Measurements from ENCODE around the gene FICD. TPM values are rescaled to one million over a fixed set of nuclear protein-coding genes. Genes with fewer than 3 reads are reported as not detected.

Gene FICD
- total and polyA plus RNA-seq, 9 of the 15 experiments (the other 6 are each of a cell fraction or from before 2014, with no cell fraction given) = 0.88 to 4.5 (median 1.9) TPM

DNA sequence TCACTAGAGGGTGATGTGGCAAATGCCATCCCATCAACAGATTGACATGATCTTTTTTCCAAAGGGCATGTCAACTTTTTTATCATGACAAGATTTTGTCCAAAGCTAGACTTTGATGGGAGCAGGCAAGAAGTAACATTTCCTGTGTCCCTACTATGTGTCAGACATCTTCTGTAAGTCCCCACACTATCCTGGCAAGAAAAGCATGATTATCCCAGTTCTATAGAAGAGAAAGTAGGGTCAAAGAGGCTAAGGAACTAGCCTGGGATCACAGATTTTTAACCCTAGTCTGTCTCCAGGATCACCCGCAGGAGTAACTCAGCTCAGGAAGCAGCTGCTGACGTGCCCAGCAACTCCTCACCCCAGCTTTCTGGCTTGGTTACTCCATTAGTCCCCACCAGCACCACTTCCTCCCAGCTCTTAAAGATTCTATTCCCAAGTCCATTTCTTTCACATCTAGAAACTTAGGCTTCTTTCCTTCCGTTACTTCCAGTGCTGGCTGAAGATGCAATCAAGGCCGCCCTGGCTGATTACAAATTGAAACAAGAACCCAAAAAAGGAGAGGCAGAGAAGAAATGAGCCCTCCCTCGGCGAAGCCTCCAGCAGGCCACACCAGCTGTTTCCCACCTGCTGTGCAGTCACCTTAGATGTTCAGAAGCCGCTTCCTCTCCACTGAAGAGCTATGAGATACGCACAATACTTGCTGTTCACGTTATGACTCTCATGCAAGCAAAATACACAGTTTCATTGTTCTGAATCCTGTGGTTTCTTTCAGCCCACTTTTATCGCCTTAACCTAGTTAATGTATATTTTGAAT lies 53.5 kb downstream of the FICD start:
- DNase-seq (ENCODE audit: extremely low read depth in 1 of 4, low spot score in 3 of 4) (no peak), ATAC-seq (no peak), FAIRE-seq (no peak)
- Histone ChIP-seq H3K9ac (ENCODE audit: insufficient read depth in 1 of 2, low read depth in 2 of 2, low read length in 2 of 2) (no peak overlapping the region), H3K27me3 (ENCODE audit: control insufficient read depth in 2 of 2, insufficient read depth in 2 of 2, low read length in 2 of 2) (no peaks in the 10 kb centered on the region), H3K79me2 (ENCODE audit: control insufficient read depth, insufficient read depth, low read length) (peaks cover 7% of the 10 kb centered on the region), H2AFZ (ENCODE audit: low read depth, low read length) (no peak overlapping the region), H4K20me1 (replicated peaks; ENCODE audit: control insufficient read depth, insufficient read depth, low read length) (no peaks in the 10 kb centered on the region), H3K4me3 (no peak overlapping the region), H3K4me2 (ENCODE audit: insufficient read depth, low read length) (no peak overlapping the region), H3K4me1 (replicated peaks in 1 of 2; ENCODE audit: control insufficient read depth in 2 of 2, insufficient read depth in 2 of 2, low read length in 2 of 2) (peaks cover 0 to 17% of the 10 kb centered on the region in 2 experiments; a peak in 4 of 5 replicates), H3K9me3 (replicated peaks; ENCODE audit: control insufficient read depth, insufficient read depth, low read depth, low read length) (no peaks in the 10 kb centered on the region), H3K27ac (ENCODE audit: extremely low read depth, low read depth, low read length) (no peak overlapping the region), H3K9me1 (ENCODE audit: control insufficient read depth, insufficient read depth, low read length) (no peaks in the 10 kb centered on the region), H3K36me3 (ENCODE audit: control insufficient read depth, insufficient read depth, low read length) (peaks cover 52% of the 10 kb centered on the region)
- CTCF ChIA-PET (ENCODE audit: low intra/inter-chr PET ratio) = no interaction called here
- intact Hi-C loops (cut with micrococcal nuclease) = no loop called here
- no TSS peak for BruUV-seq (replicated peaks)
- POLR2A ChIA-PET = interaction anchor here (1.0 to 2.7 kb wide), 4 partner anchors 8 to 72 kb away, joined by 3 to 15 read pairs (median 4); partner anchors contain the start of gene SART3
- TF ChIP-seq FOXA3 (CRISPR knock-in tag; conservative IDR thresholded peaks at IDR 0.05 in 1 of 2, IDR thresholded peaks at IDR 0.05 in 1 of 2) (no peak), ZKSCAN1 (IDR thresholded peaks at IDR 0.05; ENCODE audit: low read depth, low read length) (peak; percentile 59; the same call in 1 of the 2 replicates)
- whole genome bisulfite sequencing (ENCODE audit: insufficient coverage, low coverage, missing lambda C conversion rate) = 78% methylated on average over 10 of the region's 10 CpGs
- in situ Hi-C loops (cut with MboI) = loop anchor here (5.0 kb wide), 1 partner anchor 49 kb away; no protein-coding TSS in a partner anchor

Other genes starting within 250 kb of the FICD start
- 0.16 and 0.32 TPM in 2 replicates for gene CMKLR1, start 176.0 kb upstream of the FICD start, total RNA-seq (2014; rRNA removed)
- gene CMKLR1, start 176.0 kb upstream of the FICD start, total RNA-seq (2014; rRNA removed; fragmentation: Illumina TruSeq; extraction: Trizol) = 0.11 and 0.29 TPM in 2 replicates
- gene CMKLR1, start 176.0 kb upstream of the FICD start, total RNA-seq (2015; rRNA removed; fragmentation: Illumina TruSeq; extraction: Trizol) = 0.15 and 0.33 TPM in 2 replicates
- 0.20 and 0.29 TPM in 2 replicates for gene CMKLR1, start 176.0 kb upstream of the FICD start, total RNA-seq (2021)
- gene CMKLR1, start 176.0 kb upstream of the FICD start, polyA plus RNA-seq (2011; rRNA removed) = 0.30 and 1.4 TPM in 2 replicates
- 0.33 and 0.67 TPM in 2 replicates for gene CMKLR1, start 176.0 kb upstream of the FICD start, polyA plus RNA-seq (2014; fragmentation: Illumina TruSeq; extraction: Trizol)
- gene CMKLR1, start 176.0 kb upstream of the FICD start, polyA plus RNA-seq (2014; fragmentation: Nextera tagmentation; extraction: Ambion mirVana) = under 1 TPM; 0.11 to 0.13 TPM
- gene CMKLR1, start 176.0 kb upstream of the FICD start, polyA plus RNA-seq (2014; rRNA removed) = 0.12 and 0.36 TPM in 2 replicates
- 167 and 396 TPM in 2 replicates for gene SART3, start 45.9 kb downstream of the FICD start, total RNA-seq (2014; rRNA removed)
- 64.7 and 66.7 TPM in 2 replicates for gene SART3, start 45.9 kb downstream of the FICD start, total RNA-seq (2014; rRNA removed; fragmentation: Illumina TruSeq; extraction: Trizol)
- 103 and 104 TPM in 2 replicates for gene SART3, start 45.9 kb downstream of the FICD start, total RNA-seq (2015; rRNA removed; fragmentation: Illumina TruSeq; extraction: Trizol)
- 63.2 and 72.6 TPM in 2 replicates for gene SART3, start 45.9 kb downstream of the FICD start, total RNA-seq (2021)
- gene SART3, start 45.9 kb downstream of the FICD start, polyA plus RNA-seq (2011; rRNA removed) = 32.1 and 33.7 TPM in 2 replicates
- 54.4 and 56.7 TPM in 2 replicates for gene SART3, start 45.9 kb downstream of the FICD start, polyA plus RNA-seq (2014; fragmentation: Illumina TruSeq; extraction: Trizol)
- 1 to 10 TPM; 8.9 to 9.9 TPM for gene SART3, start 45.9 kb downstream of the FICD start, polyA plus RNA-seq (2014; fragmentation: Nextera tagmentation; extraction: Ambion mirVana)
- gene SART3, start 45.9 kb downstream of the FICD start, polyA plus RNA-seq (2014; rRNA removed) = 52.6 and 58.4 TPM in 2 replicates
- gene ISCU, start 47.3 kb downstream of the FICD start, total RNA-seq (2014; rRNA removed) = 92.5 and 136 TPM in 2 replicates
- gene ISCU, start 47.3 kb downstream of the FICD start, total RNA-seq (2014; rRNA removed; fragmentation: Illumina TruSeq; extraction: Trizol) = 74.2 and 77.5 TPM in 2 replicates
- gene ISCU, start 47.3 kb downstream of the FICD start, total RNA-seq (2015; rRNA removed; fragmentation: Illumina TruSeq; extraction: Trizol) = 75.6 and 77.3 TPM in 2 replicates
- 67.8 and 68.7 TPM in 2 replicates for gene ISCU, start 47.3 kb downstream of the FICD start, total RNA-seq (2021)
- gene ISCU, start 47.3 kb downstream of the FICD start, polyA plus RNA-seq (2011; rRNA removed) = 80.9 and 89.6 TPM in 2 replicates
- gene ISCU, start 47.3 kb downstream of the FICD start, polyA plus RNA-seq (2014; fragmentation: Illumina TruSeq; extraction: Trizol) = 69.4 and 77.7 TPM in 2 replicates
- 10 to 100 TPM; 15.9 to 19.8 TPM for gene ISCU, start 47.3 kb downstream of the FICD start, polyA plus RNA-seq (2014; fragmentation: Nextera tagmentation; extraction: Ambion mirVana)
- gene ISCU, start 47.3 kb downstream of the FICD start, polyA plus RNA-seq (2014; rRNA removed) = 84.7 and 86.8 TPM in 2 replicates
- gene TMEM119, start 82.8 kb downstream of the FICD start, total RNA-seq (2014; rRNA removed) = not detected in 2 replicates
- not detected in 2 replicates for gene TMEM119, start 82.8 kb downstream of the FICD start, total RNA-seq (2014; rRNA removed; fragmentation: Illumina TruSeq; extraction: Trizol)
- not detected in 2 replicates for gene TMEM119, start 82.8 kb downstream of the FICD start, total RNA-seq (2015; rRNA removed; fragmentation: Illumina TruSeq; extraction: Trizol)
- gene TMEM119, start 82.8 kb downstream of the FICD start, total RNA-seq (2021) = 0.18 TPM in 1 of 2 replicates, not detected in the other
- not detected in 2 replicates for gene TMEM119, start 82.8 kb downstream of the FICD start, polyA plus RNA-seq (2011; rRNA removed)
- gene TMEM119, start 82.8 kb downstream of the FICD start, polyA plus RNA-seq (2014; fragmentation: Illumina TruSeq; extraction: Trizol) = not detected in 2 replicates
- not detected for gene TMEM119, start 82.8 kb downstream of the FICD start, polyA plus RNA-seq (2014; fragmentation: Nextera tagmentation; extraction: Ambion mirVana)
- gene TMEM119, start 82.8 kb downstream of the FICD start, polyA plus RNA-seq (2014; rRNA removed) = not detected in 2 replicates
- gene SELPLG, start 118.6 kb downstream of the FICD start, total RNA-seq (2014; rRNA removed) = 1.7 and 3.4 TPM in 2 replicates
- gene SELPLG, start 118.6 kb downstream of the FICD start, total RNA-seq (2014; rRNA removed; fragmentation: Illumina TruSeq; extraction: Trizol) = 0.54 and 0.76 TPM in 2 replicates
- gene SELPLG, start 118.6 kb downstream of the FICD start, total RNA-seq (2015; rRNA removed; fragmentation: Illumina TruSeq; extraction: Trizol) = 10.2 TPM in 2 replicates
- 2.2 and 2.5 TPM in 2 replicates for gene SELPLG, start 118.6 kb downstream of the FICD start, total RNA-seq (2021)
- 1.4 and 1.6 TPM in 2 replicates for gene SELPLG, start 118.6 kb downstream of the FICD start, polyA plus RNA-seq (2011; rRNA removed)
- gene SELPLG, start 118.6 kb downstream of the FICD start, polyA plus RNA-seq (2014; fragmentation: Illumina TruSeq; extraction: Trizol) = 3.3 and 3.9 TPM in 2 replicates
- under 1 TPM; 0.22 to 0.34 TPM for gene SELPLG, start 118.6 kb downstream of the FICD start, polyA plus RNA-seq (2014; fragmentation: Nextera tagmentation; extraction: Ambion mirVana)
- gene SELPLG, start 118.6 kb downstream of the FICD start, polyA plus RNA-seq (2014; rRNA removed) = 1.2 and 2.8 TPM in 2 replicates
- gene CORO1C, start 216.2 kb downstream of the FICD start, total RNA-seq (2014; rRNA removed) = 118 and 123 TPM in 2 replicates
- 154 and 166 TPM in 2 replicates for gene CORO1C, start 216.2 kb downstream of the FICD start, total RNA-seq (2014; rRNA removed; fragmentation: Illumina TruSeq; extraction: Trizol)
- gene CORO1C, start 216.2 kb downstream of the FICD start, total RNA-seq (2015; rRNA removed; fragmentation: Illumina TruSeq; extraction: Trizol) = 141 and 147 TPM in 2 replicates
- gene CORO1C, start 216.2 kb downstream of the FICD start, total RNA-seq (2021) = 206 TPM in 2 replicates
- gene CORO1C, start 216.2 kb downstream of the FICD start, polyA plus RNA-seq (2011; rRNA removed) = 265 and 280 TPM in 2 replicates
- 142 and 159 TPM in 2 replicates for gene CORO1C, start 216.2 kb downstream of the FICD start, polyA plus RNA-seq (2014; fragmentation: Illumina TruSeq; extraction: Trizol)
- 10 to 100 TPM; 55.2 to 68.6 TPM for gene CORO1C, start 216.2 kb downstream of the FICD start, polyA plus RNA-seq (2014; fragmentation: Nextera tagmentation; extraction: Ambion mirVana)
- 125 and 150 TPM in 2 replicates for gene CORO1C, start 216.2 kb downstream of the FICD start, polyA plus RNA-seq (2014; rRNA removed)

Measured in K562 (cell line).